Large intestine (tissue), 3 donors: ENCODE data around the gene CALML5. TPM values are rescaled to one million over a fixed set of nuclear protein-coding genes. Genes with fewer than 3 reads are reported as not detected.
A peak's percentile ranks its signal among the peaks of the same experiment; 100 is the strongest.

Source experiments
- DNase-seq, 2 donors: peaks; one replicate each; pipeline versions ENCODE4 v3.0.0 to v3.0.0-alpha.2; 2013
- H3K27ac ChIP-seq: one replicate; pipeline ENCODE4 v1.5.1; 2013; ENCODE audit warnings: low read length
- H3K27me3 ChIP-seq: 2 replicates; pipeline ENCODE4 v1.6.1; 2013; ENCODE audit warnings: low read length; ENCODE audit not compliant: control insufficient read depth, insufficient read depth
- H3K36me3 ChIP-seq: 2 replicates; pipeline ENCODE4 v1.6.1; 2013; ENCODE audit warnings: low read length; ENCODE audit not compliant: control insufficient read depth, insufficient read depth
- H3K4me1 ChIP-seq: one replicate; pipeline ENCODE4 v1.6.1; 2013; ENCODE audit warnings: low read length; ENCODE audit not compliant: control insufficient read depth, insufficient read depth
- H3K4me3 ChIP-seq: one replicate; pipeline ENCODE4 v1.5.1; 2013; ENCODE audit warnings: low read length
- H3K9me3 ChIP-seq: one replicate; pipeline ENCODE4 v1.6.1; 2013; ENCODE audit warnings: mild to moderate bottlenecking, low read depth, low read length, moderate library complexity; ENCODE audit not compliant: control insufficient read depth
- WGBS: methylation state at CpG from one replicate; pipeline ENCODE4 v1.1.5; 2013; ENCODE audit warnings: low lambda C conversion rate; ENCODE audit not compliant: insufficient coverage; 5-methylcytosine and 5-hydroxymethylcytosine counted together
- polyA plus RNA-seq: library from polyadenylated mRNA; unstranded; fragments of 120-200 nt; gene quantifications from one replicate; pipeline ENCODE4 v1.2.1, GENCODE V29; 2013

The CALML5 gene
- polyA plus RNA-seq, 1 donor: not detected

DNA sequence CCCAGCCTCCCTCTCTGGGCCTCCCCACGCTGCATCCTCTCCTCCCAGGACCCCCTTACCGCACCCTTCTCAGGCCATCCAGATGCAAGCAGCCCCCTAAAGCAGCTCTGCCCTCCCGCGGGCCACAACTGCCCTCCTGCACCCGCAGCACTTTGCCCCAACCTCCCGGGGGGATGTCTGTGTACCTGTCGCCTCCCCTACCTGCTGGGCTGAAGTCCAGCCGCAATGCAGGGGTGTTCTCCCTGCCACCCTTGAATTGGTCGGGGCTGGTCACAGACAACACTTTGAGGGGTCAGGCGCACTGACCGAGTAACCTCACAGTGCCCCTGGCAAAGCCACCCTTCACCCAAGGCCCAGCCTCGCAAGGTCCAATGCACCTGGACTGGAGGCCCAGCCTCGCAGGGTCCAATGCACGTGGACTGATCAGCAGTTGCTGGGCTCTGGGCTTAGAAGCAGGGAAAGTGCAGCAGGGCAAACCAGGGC is 8.3 kb upstream of the CALML5 start:
- Histone ChIP-seq H3K27ac (no peak overlapping the region), H3K27me3 (no peaks in the 10 kb centered on the region), H3K9me3 (peaks cover 4% of the 10 kb centered on the region), H3K4me3 (no peak overlapping the region), H3K4me1 (peaks cover 25% of the 10 kb centered on the region), H3K36me3 (no peaks in the 10 kb centered on the region)
- no CpG with 5 or more reads among the region's 14 CpGs for WGBS
- no peak for DNase-seq

- Histone ChIP-seq H3K27me3 (no peaks in the 10 kb centered on the region), H3K36me3 (no peaks in the 10 kb centered on the region), H3K9me3 (peaks cover 4% of the 10 kb centered on the region), H3K4me3 (no peak overlapping the region), H3K27ac (no peak overlapping the region), H3K4me1 (peaks cover 30% of the 10 kb centered on the region)
- no peak for DNase-seq
- WGBS: no CpG with 5 or more reads among the region's 19 CpGs
These were observed 7.6 kb upstream of the CALML5 start for GRCh38 chr10:5506751-5507648.

GRCh38 chr10:5506246-5506645 is 6.9 kb upstream of the CALML5 start:
- no peaks in the 10 kb centered on the region for H3K36me3 ChIP-seq
- no peaks in the 10 kb centered on the region for H3K9me3 ChIP-seq
- no peak overlapping the region for H3K27ac ChIP-seq
- whole genome bisulfite sequencing: no CpG with 5 or more reads among the region's 2 CpGs
- peaks cover 30% of the 10 kb centered on the region for H3K4me1 ChIP-seq
- H3K4me3 ChIP-seq: no peak overlapping the region
- no peak for DNase-seq
- no peaks in the 10 kb centered on the region for H3K27me3 ChIP-seq

DNA sequence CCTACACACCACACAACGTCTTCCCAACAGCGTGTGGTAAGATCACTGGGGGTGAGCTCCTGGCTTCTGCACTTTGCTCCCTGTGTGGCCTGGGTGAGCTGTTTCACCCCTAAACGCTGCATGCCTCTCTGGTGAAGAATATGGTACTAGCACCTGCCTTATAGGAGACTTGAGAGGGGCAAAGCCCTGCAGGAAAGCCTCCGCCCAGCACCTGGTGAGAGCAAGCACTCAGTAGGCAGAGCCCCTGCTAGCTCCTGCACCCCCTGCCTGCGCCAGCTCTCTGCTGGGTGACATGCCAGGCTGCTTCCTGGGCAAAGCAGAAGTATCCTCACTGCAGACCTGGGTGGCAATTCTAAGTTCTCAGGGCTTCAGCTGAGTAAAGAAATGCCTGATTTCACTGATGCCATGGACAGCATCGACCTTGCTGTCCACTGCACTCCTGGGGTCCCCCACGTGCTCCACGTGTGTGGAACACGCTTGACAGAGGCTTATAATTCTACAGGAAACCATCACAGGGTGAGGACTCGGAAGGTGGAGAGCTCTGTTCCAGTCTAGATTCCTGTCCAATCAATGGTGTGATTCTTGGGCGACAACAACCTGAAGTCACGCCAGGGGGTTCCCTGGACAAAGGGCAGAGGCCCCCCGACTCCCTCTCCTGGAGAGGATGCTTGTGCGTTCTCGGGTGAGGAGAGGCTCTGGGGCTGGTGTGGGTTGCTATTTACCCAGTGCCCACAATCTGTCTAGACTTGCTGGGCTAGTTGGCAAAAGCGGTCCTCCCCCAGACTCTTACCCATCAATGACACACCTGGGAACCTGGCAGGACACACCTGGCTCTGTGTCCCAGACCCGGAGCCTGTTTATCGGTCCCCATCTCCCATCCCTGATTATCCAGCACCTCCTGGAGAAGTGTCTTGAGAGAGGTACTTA is 5.0 kb upstream of the CALML5 start:
- peak in 1 of 2 donors; percentile 44 for DNase-seq
- H3K9me3 ChIP-seq: no peaks in the 10 kb centered on the region
- H3K4me1 ChIP-seq: peaks cover 38% of the 10 kb centered on the region
- WGBS: no CpG with 5 or more reads among the region's 18 CpGs
- no peaks in the 10 kb centered on the region for H3K27me3 ChIP-seq
- H3K36me3 ChIP-seq: no peaks in the 10 kb centered on the region
- peak overlapping the region; percentile 50 for H3K27ac ChIP-seq
- no peak overlapping the region for H3K4me3 ChIP-seq

GRCh38 chr10:5503477-5503835 is 4.1 kb upstream of the CALML5 start:
- Histone ChIP-seq H3K27ac (peak overlapping the region; percentile 50), H3K36me3 (no peaks in the 10 kb centered on the region), H3K4me3 (no peak overlapping the region), H3K9me3 (peaks cover 6% of the 10 kb centered on the region), H3K4me1 (peaks cover 38% of the 10 kb centered on the region), H3K27me3 (no peaks in the 10 kb centered on the region)
- no CpG with 5 or more reads among the region's 3 CpGs for WGBS
- peak; percentile 74 to 82 for DNase-seq

DNA sequence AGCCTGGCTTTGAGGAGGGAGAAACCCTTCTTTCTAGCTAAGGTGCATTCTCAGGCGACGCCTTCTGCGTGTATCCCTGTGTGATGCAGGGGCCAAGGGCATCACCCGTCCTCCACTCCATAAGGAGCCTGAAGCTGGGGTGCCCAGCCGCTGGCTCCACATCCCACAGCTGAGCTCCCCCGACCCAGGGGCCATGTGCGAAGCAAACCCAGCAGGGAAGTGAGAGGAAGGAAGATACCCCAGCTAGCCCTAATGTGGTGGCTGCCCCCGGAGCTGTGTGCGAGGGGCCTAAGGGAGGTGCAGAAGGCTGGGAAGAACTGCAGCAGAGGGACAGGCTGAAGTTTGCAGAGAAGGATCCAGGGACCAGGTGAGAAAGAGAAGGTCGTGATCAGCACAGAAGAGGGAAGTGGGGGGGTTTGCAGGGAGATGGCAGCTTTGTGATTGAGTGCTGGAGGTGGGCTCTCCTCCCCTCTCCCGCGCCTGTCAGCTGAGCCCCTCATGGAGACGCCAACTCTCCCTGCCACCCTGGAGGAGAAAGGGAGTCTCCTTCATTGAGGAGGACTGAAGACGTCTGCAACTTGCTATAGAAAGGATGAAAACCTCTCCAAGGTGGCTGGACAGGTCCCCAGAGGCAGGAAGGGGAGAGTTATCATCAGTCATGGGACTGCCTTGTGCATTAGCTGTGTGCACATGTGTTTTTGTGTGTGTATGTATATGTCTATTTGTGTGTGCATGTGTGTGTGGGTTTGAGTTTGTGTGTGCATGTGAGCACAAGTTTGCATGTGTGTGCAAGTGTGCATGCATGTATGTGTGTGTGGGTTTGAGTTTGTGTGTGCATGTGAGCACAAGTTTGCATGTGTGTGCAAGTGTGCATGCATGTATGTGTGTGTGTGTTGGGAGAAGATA is 3.5 kb upstream of the CALML5 start:
- no peak overlapping the region for H3K27ac ChIP-seq
- H3K4me1 ChIP-seq: peaks cover 38% of the 10 kb centered on the region
- DNase-seq: no peak
- H3K4me3 ChIP-seq: no peak overlapping the region
- no peaks in the 10 kb centered on the region for H3K27me3 ChIP-seq
- H3K36me3 ChIP-seq: no peaks in the 10 kb centered on the region
- H3K9me3 ChIP-seq: peaks cover 7% of the 10 kb centered on the region
- no CpG with 5 or more reads among the region's 14 CpGs for WGBS

DNA sequence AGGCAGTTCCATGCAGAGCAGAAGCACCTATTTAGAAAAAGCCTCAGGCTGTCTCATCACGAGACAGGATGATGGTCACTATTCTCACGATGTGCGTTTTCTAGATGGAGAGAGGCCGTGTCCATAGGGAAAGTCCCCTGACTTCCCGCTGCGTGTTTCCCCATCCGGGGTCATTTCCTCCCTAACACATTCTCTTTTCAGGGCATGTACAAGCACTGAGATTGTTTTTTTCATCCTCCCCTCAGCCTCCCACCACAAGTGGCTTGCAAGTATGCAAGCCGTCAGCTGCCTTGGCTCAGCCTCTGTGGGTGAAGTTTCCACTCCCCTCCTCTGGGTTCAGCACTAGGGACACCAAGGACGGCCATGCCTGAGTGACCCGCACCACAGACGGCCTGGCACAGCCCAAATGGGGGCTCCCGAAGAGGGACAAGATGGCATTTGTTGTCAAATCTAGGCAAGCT is 2.7 kb upstream of the CALML5 start:
- H3K4me3 ChIP-seq: no peak overlapping the region
- no peak for DNase-seq
- peaks cover 7% of the 10 kb centered on the region for H3K9me3 ChIP-seq
- WGBS: no CpG with 5 or more reads among the region's 12 CpGs
- H3K27ac ChIP-seq: no peak overlapping the region
- H3K4me1 ChIP-seq: peaks cover 38% of the 10 kb centered on the region
- H3K36me3 ChIP-seq: no peaks in the 10 kb centered on the region
- H3K27me3 ChIP-seq: no peaks in the 10 kb centered on the region

- peak in 1 of 2 donors; percentile 44 for DNase-seq
- Histone ChIP-seq H3K27ac (no peak overlapping the region), H3K4me1 (peaks cover 42% of the 10 kb centered on the region), H3K27me3 (no peaks in the 10 kb centered on the region), H3K36me3 (no peaks in the 10 kb centered on the region), H3K9me3 (peaks cover 7% of the 10 kb centered on the region), H3K4me3 (no peak overlapping the region)
- WGBS: no CpG with 5 or more reads among the region's 5 CpGs
These were observed 1.5 kb upstream of the CALML5 start for GRCh38 chr10:5500910-5501309.

GRCh38 chr10:5500162-5500670 is 846 bp upstream of the CALML5 start:
- Histone ChIP-seq H3K4me3 (no peak overlapping the region), H3K4me1 (peaks cover 42% of the 10 kb centered on the region), H3K27me3 (no peaks in the 10 kb centered on the region), H3K36me3 (no peaks in the 10 kb centered on the region), H3K27ac (no peak overlapping the region), H3K9me3 (peaks cover 7% of the 10 kb centered on the region)
- peak in 1 of 2 donors; percentile 25 for DNase-seq
- no CpG with 5 or more reads among the region's 7 CpGs for WGBS
